Gastrocnemius medialis (tissue), 4 donors: ENCODE measurements around the gene CD22. TPM values are rescaled to one million over a fixed set of nuclear protein-coding genes. Genes with fewer than 3 reads are reported as not detected.
"Not testable (repeated sequence)": the region's sequence is repeated elsewhere in the genome, so short reads cannot be mapped to it uniquely, and the experiment has no call there.

Source experiments
- ATAC-seq, 2 donors: fragments of 150-250 bp; one replicate each; pipeline ENCODE4 v1.9.1; 2016
- DNase-seq, 2 donors: peaks; one replicate each; pipeline ENCODE4 v3.0.0-alpha.2; 2019
- H3K27ac ChIP-seq, 4 donors: fragments of 200-600 bp; sonication (generic); 1 replicate in 1 of 4; 2 replicates in 3 of 4; pipeline ENCODE4 v1.5.1; 2016 to 2018; ENCODE audit warnings: mild to moderate bottlenecking in 2 of 4, moderate library complexity in 1 of 4
- H3K27me3 ChIP-seq, 3 donors: fragments of 200-600 bp; sonication (generic) in 2 of 3; 1 replicate in 1 of 3; 2 replicates in 2 of 3; pipeline versions ENCODE4 v1.5.1 to v1.6.0; 2016 to 2019; ENCODE audit warnings: mild to moderate bottlenecking in 1 of 3, moderate library complexity in 1 of 3
- H3K36me3 ChIP-seq, 2 donors: fragments of 200-600 bp; sonication (generic) in 1 of 2; one replicate each; pipeline ENCODE4 v1.5.1; 2017 to 2018
- H3K4me1 ChIP-seq, 2 donors: fragments of 200-600 bp; sonication (generic) in 1 of 2; one replicate each; pipeline ENCODE4 v1.5.1; 2016 to 2017; ENCODE audit warnings: mild to moderate bottlenecking in 2 of 2
- H3K4me3 ChIP-seq, 4 donors: fragments of 200-600 bp; sonication (generic) in 3 of 4; 1 replicate in 1 of 4; 2 replicates in 3 of 4; pipeline ENCODE4 v1.5.1; 2016 to 2019; ENCODE audit warnings: mild to moderate bottlenecking in 2 of 4
- H3K9me3 ChIP-seq, 3 donors: fragments of 200-600 bp; sonication (generic) in 2 of 3; 1 replicate in 1 of 3; 2 replicates in 2 of 3; pipeline ENCODE4 v1.5.1; 2016 to 2019
- CTCF ChIP-seq, 5 experiments: fragments of 450-650 bp in 3 of 5; fragments of 200-600 bp in 2 of 5; sonication (generic) in 2 of 5; IDR thresholded peaks in 4 of 5; conservative IDR thresholded peaks in 1 of 5; 1 replicate in 4 of 5; 2 replicates in 1 of 5; pipeline ENCODE4 v1.5.1; 2016 to 2019; ENCODE audit warnings: antibody characterized with exemption in 5 of 5, mild to moderate bottlenecking in 3 of 5, moderate library complexity in 3 of 5
- POLR2A ChIP-seq, 2 donors: fragments of 450-650 bp; IDR thresholded peaks; one replicate each; pipeline ENCODE4 v1.6.1; 2017; ENCODE audit warnings: antibody characterized with exemption in 2 of 2, mild to moderate bottlenecking in 2 of 2, moderate library complexity in 2 of 2
- in situ Hi-C, 4 donors: fragments of 200-750 bp; cut with MboI; loops; one replicate each; pipeline versions ENCODE4 v1.15.0 to v1.8.0; 2017; ENCODE audit warnings: low sequenced_read_pairs in 4 of 4
- intact Hi-C: fragments of 100-400 bp; cut with DNase I; formaldehyde crosslinking; loops from one replicate; pipeline ENCODE4 v1.15.1; 2023; ENCODE audit warnings: low total_unique reads
- total RNA-seq, 4 donors: library from RNA; depleted of rRNA; stranded (reverse); fragments of >200 nt; gene quantifications; one replicate each; pipeline versions ENCODE4 v1.1.0 to v1.2.3, GENCODE V29; 2016

The CD22 gene
- total RNA-seq, 4 donors from 2014 or later, result 0.59 TPM; not detected in 3

- DNase-seq (no peak), ATAC-seq (no peak)
- Histone ChIP-seq H3K4me3 (no peak overlapping the region), H3K27ac (no peak overlapping the region), H3K36me3 (no peaks in the 10 kb centered on the region), H3K27me3 (peaks cover 0 to 3% (median 0%) of the 10 kb centered on the region in 3 donors), H3K9me3 (no peaks in the 10 kb centered on the region), H3K4me1 (no peaks in the 10 kb centered on the region)
- in situ Hi-C loops, result no loop called here
- intact Hi-C loops, result no loop called here
- TF ChIP-seq POLR2A (IDR thresholded peaks at IDR 0.05) (no peak), CTCF (IDR thresholded peaks at IDR 0.05 in 4 of 5, conservative IDR thresholded peaks at IDR 0.05 in 1 of 5) (no peak)
Measured at GRCh38 chr19:35365303-35365702, 36.3 kb downstream of the CD22 start.

GRCh38 chr19:35368378-35368777 is 39.4 kb downstream of the CD22 start:
- peaks cover 0 to 3% (median 0%) of the 10 kb centered on the region in 3 donors for H3K27me3 ChIP-seq
- H3K4me3 ChIP-seq, result no peak overlapping the region
- H3K9me3 ChIP-seq, result no peaks in the 10 kb centered on the region
- H3K27ac ChIP-seq, result no peak overlapping the region
- intact Hi-C loops, result no loop called here
- in situ Hi-C loops, result no loop called here
- no peaks in the 10 kb centered on the region for H3K36me3 ChIP-seq
- DNase-seq, result no peak
- no peaks in the 10 kb centered on the region for H3K4me1 ChIP-seq
- TF ChIP-seq POLR2A (IDR thresholded peaks at IDR 0.05), result no peak
- TF ChIP-seq CTCF (IDR thresholded peaks at IDR 0.05 in 4 of 5, conservative IDR thresholded peaks at IDR 0.05 in 1 of 5), result no peak
- ATAC-seq, result no peak

- Histone ChIP-seq H3K4me1 (no peaks in the 10 kb centered on the region), H3K36me3 (no peaks in the 10 kb centered on the region), H3K27me3 (peaks cover 0 to 3% (median 0%) of the 10 kb centered on the region in 3 donors), H3K9me3 (no peaks in the 10 kb centered on the region), H3K4me3 (no peak overlapping the region), H3K27ac (no peak overlapping the region)
- ATAC-seq (no peak), DNase-seq (no peak)
- in situ Hi-C loops (no loop called here), intact Hi-C loops (no loop called here)
- TF ChIP-seq POLR2A (IDR thresholded peaks at IDR 0.05), result no peak
- no peak for TF ChIP-seq CTCF (IDR thresholded peaks at IDR 0.05 in 4 of 5, conservative IDR thresholded peaks at IDR 0.05 in 1 of 5)
Measured at GRCh38 chr19:35369522-35369921, 40.5 kb downstream of the CD22 start.

- Histone ChIP-seq H3K4me1 (no peaks in the 10 kb centered on the region), H3K27me3 (peaks cover 0 to 3% (median 0%) of the 10 kb centered on the region in 3 donors), H3K9me3 (no peaks in the 10 kb centered on the region), H3K27ac (no peak within 1 kb of the TSS), H3K36me3 (no peaks in the 10 kb centered on the region), H3K4me3 (no peak within 1 kb of the TSS)
- in situ Hi-C loops, result no loop called here
- intact Hi-C loops, result no loop called here
- TF ChIP-seq POLR2A (IDR thresholded peaks at IDR 0.05) (no peak), CTCF (IDR thresholded peaks at IDR 0.05 in 4 of 5, conservative IDR thresholded peaks at IDR 0.05 in 1 of 5) (no peak)
- ATAC-seq (no peak), DNase-seq (no peak)
Measured at GRCh38 chr19:35370722-35371121, 41.7 kb downstream of the CD22 start, which contains the start of gene GPR42. Gene GPR42, plus strand, starts transcription at chr19:35371068. Its CDS starts 292 bp downstream, at chr19:35371360.

- intact Hi-C loops (no loop called here), in situ Hi-C loops (no loop called here)
- H3K4me1 ChIP-seq, result no peaks in the 10 kb centered on the region
- H3K36me3 ChIP-seq, result no peaks in the 10 kb centered on the region
- H3K4me3 ChIP-seq, result no peak overlapping the region
- no peak for ATAC-seq
- H3K9me3 ChIP-seq, result no peaks in the 10 kb centered on the region
- DNase-seq, result no peak
- H3K27ac ChIP-seq, result no peak overlapping the region
- peaks cover 0 to 3% (median 0%) of the 10 kb centered on the region in 3 donors for H3K27me3 ChIP-seq
- no peak for TF ChIP-seq CTCF (IDR thresholded peaks at IDR 0.05 in 4 of 5, conservative IDR thresholded peaks at IDR 0.05 in 1 of 5)
- TF ChIP-seq POLR2A (IDR thresholded peaks at IDR 0.05), result no peak
Measured at GRCh38 chr19:35373492-35373891, 44.5 kb downstream of the CD22 start.

GRCh38 chr19:35374031-35374430 is 45.0 kb downstream of the CD22 start:
- H3K27me3 ChIP-seq, intact Hi-C loops, DNase-seq, H3K9me3 ChIP-seq, in situ Hi-C loops, H3K4me1 ChIP-seq, H3K4me3 ChIP-seq, ATAC-seq, H3K27ac ChIP-seq, H3K36me3 ChIP-seq: not testable (repeated sequence)
